HepG2 (cell line): ENCODE measurements around the gene ATP1B2. TPM values are rescaled to one million over a fixed set of nuclear protein-coding genes. Genes with fewer than 3 reads are reported as not detected.
A peak's percentile ranks its signal among the peaks of the same experiment; 100 is the strongest.

Source experiments
- ARID4A ChIP-seq: sonication (generic); formaldehyde crosslinking; IDR thresholded peaks from 2 replicates; pipeline ENCODE4 v1.5.0; 2020; ENCODE audit warnings: mild to moderate bottlenecking, missing genetic modification reagents, borderline replicate concordance
- ARNT2 ChIP-seq: sonication (generic); formaldehyde crosslinking; IDR thresholded peaks from 2 replicates; pipeline ENCODE4 v1.8.0; 2022; ENCODE audit warnings: mild to moderate bottlenecking, low read depth, missing genetic modification reagents, moderate library complexity
- CTCF ChIP-seq: sonication (generic); formaldehyde crosslinking; IDR thresholded peaks from 2 replicates; pipeline ENCODE4 v1.5.0; 2020; ENCODE audit warnings: mild to moderate bottlenecking, missing genetic modification reagents, moderate library complexity
- FOXC1 ChIP-seq: sonication (generic); formaldehyde crosslinking; IDR thresholded peaks from 2 replicates; pipeline ENCODE4 v1.8.0; 2022; ENCODE audit warnings: mild to moderate bottlenecking, missing genetic modification reagents, borderline replicate concordance
- GATAD1 ChIP-seq: IDR thresholded peaks from 2 replicates; pipeline ENCODE4 v1.6.1; 2016; ENCODE audit warnings: missing genetic modification reagents, missing compliant biosample characterization
- KLF12 ChIP-seq: sonication (generic); formaldehyde crosslinking; IDR thresholded peaks from 2 replicates; pipeline ENCODE4 v1.4.0; 2020; ENCODE audit warnings: missing genetic modification reagents, borderline replicate concordance
- KMT2B ChIP-seq: IDR thresholded peaks from 2 replicates; pipeline ENCODE4 v1.6.1; 2016; ENCODE audit warnings: missing genetic modification reagents, missing compliant biosample characterization
- RAD21 ChIP-seq: fragments of 450-650 bp; formaldehyde crosslinking; IDR thresholded peaks from 2 replicates; pipeline ENCODE4 v1.5.0; 2020; ENCODE audit warnings: mild to moderate bottlenecking
- SRY ChIP-seq: sonication (generic); formaldehyde crosslinking; IDR thresholded peaks from 2 replicates; pipeline ENCODE4 v1.8.0; 2022; ENCODE audit warnings: mild to moderate bottlenecking, missing genetic modification reagents
- THAP11 ChIP-seq: IDR thresholded peaks from 2 replicates; pipeline ENCODE4 v1.6.1; 2016; ENCODE audit warnings: missing biosample characterization, missing genetic modification reagents
- THAP9 ChIP-seq: sonication (generic); formaldehyde crosslinking; IDR thresholded peaks from 2 replicates; pipeline ENCODE4; 2020; ENCODE audit warnings: missing genetic modification reagents, mild to moderate bottlenecking, borderline replicate concordance
- ZNF432 ChIP-seq: sonication (generic); formaldehyde crosslinking; IDR thresholded peaks from 2 replicates; pipeline ENCODE4 v1.5.0; 2020; ENCODE audit warnings: missing genetic modification reagents, mild to moderate bottlenecking, borderline replicate concordance
- ZNF710 ChIP-seq: sonication (generic); formaldehyde crosslinking; IDR thresholded peaks from 2 replicates; pipeline ENCODE4 v1.5.0; 2020; ENCODE audit warnings: mild to moderate bottlenecking, missing genetic modification reagents, borderline replicate concordance
- ZNF777 ChIP-seq: sonication (generic); formaldehyde crosslinking; IDR thresholded peaks from 2 replicates; pipeline ENCODE4 v1.4.0; 2020; ENCODE audit warnings: missing genetic modification reagents
- ZNF780A ChIP-seq: sonication (generic); formaldehyde crosslinking; IDR thresholded peaks from 2 replicates; pipeline ENCODE4 v1.8.0; 2022; ENCODE audit warnings: mild to moderate bottlenecking, missing genetic modification reagents, moderate library complexity
- ZSCAN21 ChIP-seq: sonication (generic); formaldehyde crosslinking; IDR thresholded peaks from 2 replicates; pipeline ENCODE4 v1.8.0; 2022; ENCODE audit warnings: mild to moderate bottlenecking, missing genetic modification reagents, moderate library complexity, borderline replicate concordance
- ZSCAN9 ChIP-seq: IDR thresholded peaks from 2 replicates; pipeline ENCODE4 v1.6.1; 2016; ENCODE audit warnings: borderline replicate concordance
- polyA plus RNA-seq, 8 experiments: library from polyadenylated mRNA; depleted of rRNA in 3 of 8; stranded (reverse) in 7 of 8; unstranded in 1 of 8; fragments of >200 nt; fragmentation: Illumina TruSeq in 4 of 8; extraction: Trizol in 4 of 8; gene quantifications; 2 replicates each; pipeline versions ENCODE4 v1.2.1 to v1.2.3, GENCODE V29; 2011 to 2016; ENCODE audit warnings: low read depth in 4 of 8, missing spikeins in 1 of 8, mixed read lengths in 1 of 8; ENCODE audit not compliant: insufficient read depth in 1 of 8
- total RNA-seq, 5 experiments: library from RNA; depleted of rRNA; stranded (reverse); fragments of >200 nt; fragmentation: Illumina TruSeq; extraction: Trizol; gene quantifications; 2 replicates each; pipeline ENCODE4 v1.2.3, GENCODE V29; 2016; ENCODE audit warnings: low read depth in 1 of 5

ATP1B2 gene
- total and polyA plus RNA-seq, 2 of the 13 experiments (the other 11 are each of a cell fraction or from before 2014, with no cell fraction given) = not detected

- TF ChIP-seq RAD21 (0 out of 2 replicates have a peak, but pooled peaks have one; percentile 9), ZSCAN9 (CRISPR knock-in tag) (peak; percentile 22; the same call in 1 of the 2 replicates), ZNF710 (CRISPR knock-in tag) (0 out of 2 replicates have a peak, but pooled peaks have one; percentile 12), ZNF780A (CRISPR knock-in tag) (no peak), KMT2B (CRISPR knock-in tag) (peak; percentile 87; the same call in 1 of the 2 replicates), ZNF777 (no peak), ARID4A (CRISPR knock-in tag) (peak; percentile 66), THAP11 (peak; percentile 83; the same call in 1 of the 2 replicates), CTCF (CRISPR knock-in tag) (no peak), ARNT2 (peak; percentile 40; the same call in 1 of the 2 replicates), ZNF432 (CRISPR knock-in tag) (no peak), FOXC1 (CRISPR knock-in tag) (no peak), THAP9 (CRISPR knock-in tag) (no peak), GATAD1 (CRISPR knock-in tag) (peak; percentile 88), KLF12 (no peak), SRY (CRISPR knock-in tag) (no peak), ZSCAN21 (CRISPR knock-in tag) (peak; percentile 31; the same call in 1 of the 2 replicates)
These were observed 35.0 kb downstream of the ATP1B2 start (continued) for GRCh38 chr17:7685533-7686221.
